DND-41 (cell line): ENCODE data around the gene MAPK14.

ENCODE experiments used
- ATAC-seq: fragments of 200-7000 bp; cut with Tn5 transposase; 3 replicates; pipeline ENCODE4 v1.9.1; 2021; ENCODE audit warnings: low read depth; ENCODE audit not compliant: insufficient read depth
- DNase-seq: peaks from one replicate; pipeline ENCODE4 v3.0.0-alpha.2; 2020
- H2AFZ ChIP-seq: 2 replicates; pipeline ENCODE4 v1.6.0; 2012; ENCODE audit warnings: low read depth, low read length
- H3K27ac ChIP-seq: 2 replicates; pipeline ENCODE4 v1.5.1; 2012; ENCODE audit warnings: low read length, inconsistent platforms
- H3K27me3 ChIP-seq: fragments of 200-600 bp; sonication (generic); 2 replicates; pipeline ENCODE4 v1.6.0; 2012; ENCODE audit warnings: low read length, mild to moderate bottlenecking, inconsistent platforms; ENCODE audit not compliant: insufficient read depth, poor library complexity
- H3K36me3 ChIP-seq: 2 replicates; pipeline ENCODE4 v1.5.1; 2012; ENCODE audit warnings: low read length, inconsistent platforms; ENCODE audit not compliant: insufficient read depth
- H3K4me1 ChIP-seq: 2 replicates; pipeline ENCODE4 v1.5.1; 2012; ENCODE audit warnings: mild to moderate bottlenecking, low read length; ENCODE audit not compliant: insufficient read depth
- H3K4me2 ChIP-seq: 2 replicates; pipeline ENCODE4 v1.6.0; 2012; ENCODE audit warnings: mild to moderate bottlenecking, moderate library complexity, low read length, inconsistent platforms; ENCODE audit not compliant: insufficient read depth
- H3K4me3 ChIP-seq, 2 experiments: fragments of 200-600 bp in 1 of 2; shearing (Covaris generic) in 1 of 2; 2 replicates each; pipeline ENCODE4 v1.5.1; 2012 to 2016; ENCODE audit warnings: inconsistent platforms in 2 of 2, low read length in 2 of 2, mild to moderate bottlenecking in 2 of 2, low read depth in 1 of 2, moderate library complexity in 1 of 2
- H3K79me2 ChIP-seq: 2 replicates; pipeline ENCODE4 v1.6.0; 2012; ENCODE audit warnings: low read length, inconsistent platforms; ENCODE audit not compliant: insufficient read depth
- H3K9ac ChIP-seq: 2 replicates; pipeline ENCODE4 v1.6.0; 2012; ENCODE audit warnings: low read depth, mild to moderate bottlenecking, inconsistent platforms, low read length, moderate library complexity
- H3K9me3 ChIP-seq: 2 replicates; pipeline ENCODE4 v1.5.1; 2012; ENCODE audit warnings: low read length, moderate library complexity, mild to moderate bottlenecking, inconsistent platforms; ENCODE audit not compliant: insufficient read depth, severe bottlenecking
- H4K20me1 ChIP-seq: 2 replicates; pipeline ENCODE4 v1.6.0; 2012; ENCODE audit warnings: low read length; ENCODE audit not compliant: insufficient read depth
- EZH2 ChIP-seq: IDR thresholded peaks from 3 replicates; pipeline ENCODE4 v1.6.1; 2012; ENCODE audit warnings: borderline replicate concordance, low read depth, mild to moderate bottlenecking, moderate library complexity, low read length, inconsistent platforms; ENCODE audit not compliant: severe bottlenecking
- TF ChIP-seq, protein P1 (sequence below): IDR thresholded peaks from 2 replicates; pipeline ENCODE4 v1.5.1; 2012; ENCODE audit warnings: borderline replicate concordance, low read length, moderate library complexity, mild to moderate bottlenecking; ENCODE audit not compliant: poor library complexity, severe bottlenecking; ENCODE audit errors: extremely low read depth

MAPK14 gene

DNA sequence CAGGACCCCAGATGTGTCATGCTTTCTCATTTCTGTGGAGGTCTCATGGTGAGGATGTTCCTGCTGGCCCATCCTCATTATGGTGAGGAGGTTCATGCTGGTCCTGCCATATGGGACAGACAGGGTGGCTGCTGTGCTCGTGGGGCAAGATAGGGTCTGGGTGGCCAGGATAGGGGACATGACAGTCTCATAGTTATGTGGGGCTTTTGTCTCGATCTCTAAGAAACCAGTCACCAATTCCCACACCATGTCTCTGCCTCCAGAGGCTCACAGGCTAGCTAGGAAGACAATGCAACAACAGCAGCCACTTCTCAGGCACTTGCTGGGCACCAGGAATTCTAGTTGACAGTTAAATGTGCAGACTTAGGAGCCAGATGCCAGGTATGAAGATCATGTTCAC lies 98.5 kb downstream of the MAPK14 start:
- Histone ChIP-seq H3K9me3 (no peaks in the 10 kb centered on the region), H3K36me3 (no peaks in the 10 kb centered on the region), H3K9ac (no peak overlapping the region), H3K4me3 (no peak overlapping the region), H3K27me3 (no peaks in the 10 kb centered on the region), H2AFZ (no peak overlapping the region), H3K4me2 (no peak overlapping the region), H3K79me2 (no peaks in the 10 kb centered on the region), H4K20me1 (no peaks in the 10 kb centered on the region; the same call in 1 of the 2 replicates), H3K27ac (no peak overlapping the region), H3K4me1 (peaks cover 4% of the 10 kb centered on the region; the same call in 1 of the 2 replicates)
- DNase-seq, result no peak
- no peak for TF ChIP-seq EZH2
- TF ChIP-seq, protein P1, sequence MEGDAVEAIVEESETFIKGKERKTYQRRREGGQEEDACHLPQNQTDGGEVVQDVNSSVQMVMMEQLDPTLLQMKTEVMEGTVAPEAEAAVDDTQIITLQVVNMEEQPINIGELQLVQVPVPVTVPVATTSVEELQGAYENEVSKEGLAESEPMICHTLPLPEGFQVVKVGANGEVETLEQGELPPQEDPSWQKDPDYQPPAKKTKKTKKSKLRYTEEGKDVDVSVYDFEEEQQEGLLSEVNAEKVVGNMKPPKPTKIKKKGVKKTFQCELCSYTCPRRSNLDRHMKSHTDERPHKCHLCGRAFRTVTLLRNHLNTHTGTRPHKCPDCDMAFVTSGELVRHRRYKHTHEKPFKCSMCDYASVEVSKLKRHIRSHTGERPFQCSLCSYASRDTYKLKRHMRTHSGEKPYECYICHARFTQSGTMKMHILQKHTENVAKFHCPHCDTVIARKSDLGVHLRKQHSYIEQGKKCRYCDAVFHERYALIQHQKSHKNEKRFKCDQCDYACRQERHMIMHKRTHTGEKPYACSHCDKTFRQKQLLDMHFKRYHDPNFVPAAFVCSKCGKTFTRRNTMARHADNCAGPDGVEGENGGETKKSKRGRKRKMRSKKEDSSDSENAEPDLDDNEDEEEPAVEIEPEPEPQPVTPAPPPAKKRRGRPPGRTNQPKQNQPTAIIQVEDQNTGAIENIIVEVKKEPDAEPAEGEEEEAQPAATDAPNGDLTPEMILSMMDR, result no peak
- ATAC-seq, result no peak

DNA sequence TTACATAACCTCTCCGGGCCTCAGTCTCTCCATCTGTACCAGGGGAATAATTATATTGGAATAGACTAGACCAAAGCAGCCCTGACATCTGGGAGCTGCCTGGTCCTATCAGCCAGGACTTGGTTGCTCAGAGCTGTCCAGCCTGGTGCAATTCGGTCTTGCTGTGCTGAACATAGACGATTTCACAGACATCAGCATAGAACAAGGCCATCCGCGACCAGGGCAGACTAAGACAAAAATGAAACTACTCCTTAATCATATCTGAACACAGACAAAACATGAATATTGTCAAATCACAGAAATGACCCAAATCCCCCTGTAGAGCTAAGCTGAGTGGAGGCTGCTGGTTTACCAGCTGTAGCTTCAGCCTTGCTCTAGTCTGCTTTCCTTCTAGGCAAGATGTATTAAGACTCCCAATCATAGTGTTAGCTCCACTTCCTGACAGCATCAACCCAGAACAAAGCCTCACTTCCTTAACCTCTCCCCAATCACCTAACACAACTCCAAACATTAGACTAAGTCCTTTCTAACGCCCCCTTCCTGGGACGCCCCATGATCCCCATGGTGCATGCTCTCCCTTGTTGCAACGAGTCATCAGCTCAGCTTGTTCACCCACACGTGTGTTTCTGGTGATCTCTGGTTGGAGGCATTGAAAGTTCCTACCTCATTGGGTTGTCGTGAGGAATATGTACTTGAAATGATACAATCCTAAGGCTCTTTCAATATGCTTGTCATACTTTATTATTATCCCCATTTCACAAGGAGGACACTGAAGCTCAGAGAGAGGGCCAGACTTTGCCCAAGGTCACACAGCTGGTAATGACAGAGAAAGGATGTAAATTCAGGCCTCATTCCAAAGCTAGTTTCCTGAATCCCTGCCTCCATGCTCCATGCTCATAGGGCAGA lies 99.2 kb downstream of the MAPK14 start:
- Histone ChIP-seq H3K79me2 (no peaks in the 10 kb centered on the region), H3K4me2 (no peak overlapping the region), H2AFZ (no peak overlapping the region), H3K9ac (no peak overlapping the region), H3K27ac (no peak overlapping the region), H3K27me3 (no peaks in the 10 kb centered on the region), H3K4me1 (peaks cover 4% of the 10 kb centered on the region; the same call in 1 of the 2 replicates), H3K9me3 (no peaks in the 10 kb centered on the region), H3K4me3 (no peak overlapping the region), H4K20me1 (no peaks in the 10 kb centered on the region; the same call in 1 of the 2 replicates), H3K36me3 (no peaks in the 10 kb centered on the region)
- DNase-seq, result no peak
- ATAC-seq, result no peak
- TF ChIP-seq, protein P1, result no peak
- TF ChIP-seq EZH2, result no peak

DNA sequence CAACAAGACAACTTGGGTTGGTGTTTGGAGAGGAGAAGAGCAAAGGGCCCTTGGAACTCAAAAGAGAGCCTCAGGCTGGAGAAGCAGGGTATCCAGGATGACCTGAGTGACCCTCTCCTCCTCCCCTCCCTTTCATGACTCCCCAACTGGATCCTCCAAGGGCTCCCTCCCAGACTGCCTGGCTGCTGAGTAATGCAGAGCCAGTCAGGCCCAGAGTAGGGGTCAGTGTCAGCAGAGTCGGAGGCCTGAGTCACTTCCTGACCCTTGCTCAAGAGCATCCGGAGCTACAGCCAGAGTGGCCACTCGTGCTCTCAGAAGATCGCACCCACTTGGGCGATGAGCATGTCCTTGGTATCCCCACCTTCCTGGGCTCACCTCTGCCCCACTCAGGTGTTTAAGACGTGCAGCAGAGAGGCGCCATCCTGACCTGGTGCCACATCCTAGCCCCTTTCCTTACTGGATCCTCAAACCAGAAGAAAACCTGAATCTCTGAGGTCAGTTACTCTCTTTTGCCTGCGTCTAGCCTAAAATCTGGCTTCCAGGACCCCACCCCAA lies 99.9 kb downstream of the MAPK14 start:
- Histone ChIP-seq H3K27ac (no peak overlapping the region), H2AFZ (no peak overlapping the region), H3K9me3 (no peaks in the 10 kb centered on the region), H3K9ac (no peak overlapping the region), H3K36me3 (no peaks in the 10 kb centered on the region), H3K27me3 (no peaks in the 10 kb centered on the region), H3K4me1 (peaks cover 4% of the 10 kb centered on the region; the same call in 1 of the 2 replicates), H3K4me2 (no peak overlapping the region), H4K20me1 (no peaks in the 10 kb centered on the region), H3K4me3 (no peak overlapping the region), H3K79me2 (no peaks in the 10 kb centered on the region)
- TF ChIP-seq, protein P1, result no peak
- TF ChIP-seq EZH2, result no peak
- no peak for DNase-seq
- ATAC-seq, result no peak
